HEK293T (cell line): ENCODE data around the gene GRAP.

ENCODE experiments used
- BHLHE40 ChIP-seq: fragments of 450-650 bp; IDR thresholded peaks from 2 replicates; pipeline ENCODE4 v1.6.1; 2016; ENCODE audit warnings: mild to moderate bottlenecking, moderate library complexity, borderline replicate concordance
- CTBP1 ChIP-seq: fragments of 450-650 bp; IDR thresholded peaks from 2 replicates; pipeline ENCODE4 v1.6.1; 2016; ENCODE audit warnings: borderline replicate concordance
- FOXA1 ChIP-seq: fragments of 450-650 bp; IDR thresholded peaks from 2 replicates; pipeline ENCODE4 v1.6.1; 2016; ENCODE audit warnings: mild to moderate bottlenecking
- FOXK2 ChIP-seq: fragments of 450-650 bp; IDR thresholded peaks from 2 replicates; pipeline ENCODE4 v1.6.1; 2016; ENCODE audit warnings: mild to moderate bottlenecking
- HDGF ChIP-seq: fragments of 450-650 bp; IDR thresholded peaks from 2 replicates; pipeline ENCODE4 v1.6.1; 2017; ENCODE audit warnings: antibody characterized with exemption, borderline replicate concordance
- L3MBTL2 ChIP-seq: fragments of 450-650 bp; conservative IDR thresholded peaks from 2 replicates; pipeline ENCODE4 v1.6.1; 2016; ENCODE audit warnings: mild to moderate bottlenecking
- LEF1 ChIP-seq: fragments of 450-650 bp; IDR thresholded peaks from 2 replicates; pipeline ENCODE4 v1.6.1; 2017; ENCODE audit warnings: mild to moderate bottlenecking, borderline replicate concordance
- NFRKB ChIP-seq: fragments of 450-650 bp; IDR thresholded peaks from 2 replicates; pipeline ENCODE4 v1.6.1; 2016; ENCODE audit warnings: mild to moderate bottlenecking, moderate library complexity
- PKNOX1 ChIP-seq: fragments of 450-650 bp; IDR thresholded peaks from 2 replicates; pipeline ENCODE4 v1.6.1; 2016
- SP1 ChIP-seq: fragments of 450-650 bp; IDR thresholded peaks from 2 replicates; pipeline ENCODE4 v1.6.1; 2017
- TARDBP ChIP-seq: fragments of 450-650 bp; IDR thresholded peaks from 2 replicates; pipeline ENCODE4 v1.6.1; 2016

GRCh38 chr17:18980682-18981334, 65.9 kb downstream of the GRAP start:
- TF ChIP-seq BHLHE40 = no peak
- no peak for TF ChIP-seq CTBP1
- no peak for TF ChIP-seq HDGF
- TF ChIP-seq SP1 = no peak
- TF ChIP-seq NFRKB = no peak
- no peak for TF ChIP-seq PKNOX1
- TF ChIP-seq LEF1 = no peak
- no peak for TF ChIP-seq L3MBTL2
- TF ChIP-seq FOXK2 = no peak
- TF ChIP-seq TARDBP = no peak
- no peak for TF ChIP-seq FOXA1
